ENCODE data around the gene ABHD17C.

DNA sequence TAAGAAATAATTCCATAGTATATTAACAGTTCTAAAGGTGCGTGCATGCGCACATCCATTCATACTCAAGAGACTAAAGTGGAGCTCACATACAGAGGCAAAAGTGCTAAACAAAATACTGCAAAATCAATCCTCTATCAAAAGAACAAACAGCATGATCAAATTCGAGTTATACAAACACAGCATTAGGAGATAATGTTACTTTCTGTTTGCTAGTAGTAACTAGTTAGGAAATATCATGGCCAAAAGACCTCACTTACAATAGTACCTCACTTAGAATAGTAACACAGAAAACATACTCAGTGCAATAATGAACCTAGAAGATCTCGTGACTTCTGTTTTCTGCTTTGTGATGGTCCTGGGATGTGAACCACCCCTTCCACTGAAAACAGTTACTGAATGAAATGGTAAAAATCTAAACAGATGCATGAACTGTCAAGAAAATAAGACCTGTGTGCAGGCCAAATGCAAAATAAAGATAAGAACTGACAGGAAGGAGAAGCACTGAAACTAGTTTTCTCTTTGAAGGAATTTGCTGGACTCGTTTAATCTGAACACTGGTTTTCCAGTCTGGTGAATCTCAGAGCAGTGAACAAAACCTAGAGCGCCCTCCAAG lies 63.1 kb downstream of the ABHD17C start:
- TF ChIP-seq, protein P1, sequence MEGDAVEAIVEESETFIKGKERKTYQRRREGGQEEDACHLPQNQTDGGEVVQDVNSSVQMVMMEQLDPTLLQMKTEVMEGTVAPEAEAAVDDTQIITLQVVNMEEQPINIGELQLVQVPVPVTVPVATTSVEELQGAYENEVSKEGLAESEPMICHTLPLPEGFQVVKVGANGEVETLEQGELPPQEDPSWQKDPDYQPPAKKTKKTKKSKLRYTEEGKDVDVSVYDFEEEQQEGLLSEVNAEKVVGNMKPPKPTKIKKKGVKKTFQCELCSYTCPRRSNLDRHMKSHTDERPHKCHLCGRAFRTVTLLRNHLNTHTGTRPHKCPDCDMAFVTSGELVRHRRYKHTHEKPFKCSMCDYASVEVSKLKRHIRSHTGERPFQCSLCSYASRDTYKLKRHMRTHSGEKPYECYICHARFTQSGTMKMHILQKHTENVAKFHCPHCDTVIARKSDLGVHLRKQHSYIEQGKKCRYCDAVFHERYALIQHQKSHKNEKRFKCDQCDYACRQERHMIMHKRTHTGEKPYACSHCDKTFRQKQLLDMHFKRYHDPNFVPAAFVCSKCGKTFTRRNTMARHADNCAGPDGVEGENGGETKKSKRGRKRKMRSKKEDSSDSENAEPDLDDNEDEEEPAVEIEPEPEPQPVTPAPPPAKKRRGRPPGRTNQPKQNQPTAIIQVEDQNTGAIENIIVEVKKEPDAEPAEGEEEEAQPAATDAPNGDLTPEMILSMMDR (IDR thresholded peaks at IDR 0.05), result no peak
- no peak for TF ChIP-seq POLR2A (IDR thresholded peaks at IDR 0.05)

Measured in right lobe of liver (tissue), 4 donors.